Fibroblast of pulmonary artery (primary cell): ENCODE results near the gene PLCB2.

Source experiments
- DNase-seq: peaks from one replicate; pipeline ENCODE4 v3.0.0-alpha.2; 2010; ENCODE audit warnings: low read depth
- H3K4me3 ChIP-seq: replicated peaks from 2 replicates; pipeline ENCODE4 v1.5.1; 2011; ENCODE audit warnings: low read depth, mild to moderate bottlenecking, control low read depth, low read length, moderate library complexity
- TF ChIP-seq, protein P1 (sequence below): IDR thresholded peaks from 2 replicates; pipeline ENCODE4 v1.5.1; 2011; ENCODE audit warnings: mild to moderate bottlenecking, control low read depth, low read length, inconsistent platforms; ENCODE audit errors: missing control alignments

The PLCB2 gene

DNA sequence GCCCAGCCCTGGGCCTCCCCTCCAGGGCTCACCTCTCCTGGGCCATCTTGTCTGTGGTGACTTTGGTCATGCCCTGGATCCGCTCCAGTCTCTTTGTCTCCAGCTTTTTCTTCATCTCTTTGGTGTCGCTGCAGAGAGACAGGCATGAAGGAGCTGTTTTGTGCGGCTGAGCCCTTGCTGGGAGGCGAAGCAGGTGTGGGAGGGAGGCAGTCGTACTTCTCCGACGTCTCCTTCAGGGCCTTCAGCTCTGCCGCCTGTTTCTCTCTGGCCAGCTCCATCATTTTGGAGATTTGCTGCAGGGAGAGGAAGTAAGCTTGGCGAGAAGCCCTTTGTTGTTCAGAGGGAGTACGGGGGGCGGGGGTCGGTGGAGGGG, 17.2 kb downstream of the PLCB2 start:
- H3K4me3 ChIP-seq, result no peak overlapping the region
- TF ChIP-seq, protein P1, sequence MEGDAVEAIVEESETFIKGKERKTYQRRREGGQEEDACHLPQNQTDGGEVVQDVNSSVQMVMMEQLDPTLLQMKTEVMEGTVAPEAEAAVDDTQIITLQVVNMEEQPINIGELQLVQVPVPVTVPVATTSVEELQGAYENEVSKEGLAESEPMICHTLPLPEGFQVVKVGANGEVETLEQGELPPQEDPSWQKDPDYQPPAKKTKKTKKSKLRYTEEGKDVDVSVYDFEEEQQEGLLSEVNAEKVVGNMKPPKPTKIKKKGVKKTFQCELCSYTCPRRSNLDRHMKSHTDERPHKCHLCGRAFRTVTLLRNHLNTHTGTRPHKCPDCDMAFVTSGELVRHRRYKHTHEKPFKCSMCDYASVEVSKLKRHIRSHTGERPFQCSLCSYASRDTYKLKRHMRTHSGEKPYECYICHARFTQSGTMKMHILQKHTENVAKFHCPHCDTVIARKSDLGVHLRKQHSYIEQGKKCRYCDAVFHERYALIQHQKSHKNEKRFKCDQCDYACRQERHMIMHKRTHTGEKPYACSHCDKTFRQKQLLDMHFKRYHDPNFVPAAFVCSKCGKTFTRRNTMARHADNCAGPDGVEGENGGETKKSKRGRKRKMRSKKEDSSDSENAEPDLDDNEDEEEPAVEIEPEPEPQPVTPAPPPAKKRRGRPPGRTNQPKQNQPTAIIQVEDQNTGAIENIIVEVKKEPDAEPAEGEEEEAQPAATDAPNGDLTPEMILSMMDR, result no peak
- DNase-seq, result no peak

DNA sequence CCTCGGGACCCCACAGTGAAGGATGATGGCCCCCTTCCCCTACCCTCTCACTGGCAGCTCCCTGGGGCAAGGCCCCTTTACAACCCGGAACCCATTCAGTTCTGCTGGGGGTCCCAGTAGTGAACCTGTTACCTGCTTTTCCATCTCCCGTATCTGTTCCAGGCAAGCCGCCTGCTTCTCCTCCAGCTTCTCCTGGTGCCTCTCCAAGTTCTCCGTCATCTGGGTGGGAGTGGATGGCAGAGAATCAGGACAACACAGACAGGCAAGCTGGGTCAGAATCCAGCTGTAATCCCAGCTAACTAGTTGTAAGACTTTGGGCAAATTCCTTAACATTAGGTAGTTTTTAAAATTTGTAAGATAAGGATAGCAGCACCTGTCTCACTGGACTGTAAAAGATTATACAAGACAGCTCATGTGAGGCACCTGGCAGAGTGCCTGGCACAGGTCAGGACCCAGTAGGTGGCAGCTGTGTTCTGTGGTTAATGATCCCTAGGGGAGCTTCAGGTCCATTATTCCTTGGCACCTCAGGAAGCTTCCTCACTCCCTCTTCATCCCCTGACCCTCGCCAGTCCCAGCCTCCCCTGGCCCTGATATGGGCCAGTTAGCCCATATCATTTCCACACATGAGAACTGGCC, 18.5 kb downstream of the PLCB2 start:
- TF ChIP-seq, protein P1, result no peak
- no peak overlapping the region for H3K4me3 ChIP-seq
- DNase-seq, result no peak

DNA sequence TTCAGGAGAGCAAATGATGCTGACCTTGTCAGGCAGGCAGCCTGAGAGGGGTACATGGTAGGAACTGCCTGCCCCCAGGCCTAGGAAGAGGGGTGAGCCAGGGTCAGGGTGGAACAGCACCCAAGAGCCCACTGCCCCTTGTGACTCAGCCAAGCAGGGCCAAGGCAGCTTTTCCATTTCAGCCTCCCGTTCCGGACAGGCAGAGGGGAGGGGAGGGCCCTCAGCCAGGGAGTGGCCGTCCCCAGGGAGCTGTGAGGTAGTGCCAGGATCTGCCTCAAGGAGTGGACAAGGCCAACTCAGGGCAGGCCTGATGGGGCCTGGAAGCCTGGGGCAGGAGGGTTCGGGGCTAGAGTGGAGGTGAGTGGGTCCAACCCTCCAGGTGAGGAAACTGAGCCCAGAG, 19.8 kb downstream of the PLCB2 start:
- H3K4me3 ChIP-seq, result no peak overlapping the region
- TF ChIP-seq, protein P1, result no peak
- no peak for DNase-seq

DNA sequence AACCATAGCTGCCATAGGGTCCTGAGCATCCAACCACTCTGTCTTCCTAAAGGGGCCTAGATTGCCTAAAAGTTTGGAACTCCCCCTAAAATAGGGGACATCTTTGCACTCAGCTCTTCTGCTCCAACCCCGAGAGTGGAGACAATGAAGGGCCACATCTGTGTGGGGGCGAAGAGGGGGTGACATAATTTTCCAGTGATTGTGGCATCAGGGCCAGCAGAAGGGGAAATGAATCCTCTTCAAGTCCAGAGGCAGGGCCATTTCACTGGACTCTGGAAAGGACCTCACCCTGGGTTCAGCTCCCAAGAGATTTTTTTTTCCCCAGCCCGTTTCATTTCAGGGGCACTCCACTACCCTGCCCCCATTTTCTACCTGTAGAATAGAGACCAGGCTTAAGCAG, 20.2 kb downstream of the PLCB2 start:
- TF ChIP-seq, protein P1, result no peak

DNA sequence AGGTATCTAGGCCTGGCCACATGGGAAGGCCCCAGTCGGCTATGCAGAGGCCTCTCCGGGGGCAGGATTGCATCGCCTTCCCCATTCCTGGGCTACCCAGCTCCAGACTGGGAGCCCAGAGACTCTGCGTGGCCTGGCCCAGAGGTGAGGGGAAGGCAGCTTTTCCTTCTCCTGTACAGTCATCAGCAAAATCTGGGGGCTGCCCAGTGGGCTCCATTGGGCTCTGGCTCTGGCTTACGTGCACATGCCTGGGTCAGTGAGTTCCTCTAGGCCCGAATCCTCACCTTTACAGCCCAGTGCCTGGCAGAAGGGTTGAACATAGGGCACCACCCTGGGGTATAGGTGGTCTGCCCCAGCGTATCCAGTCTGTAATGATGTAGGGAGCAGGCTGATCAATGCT, 20.9 kb downstream of the PLCB2 start:
- H3K4me3 ChIP-seq, result no peak overlapping the region
- TF ChIP-seq, protein P1, result no peak

More for the DNA sequence above, 20.2 kb downstream of the PLCB2 start:
- H3K4me3 ChIP-seq, result no peak overlapping the region
- DNase-seq, result no peak

DNA sequence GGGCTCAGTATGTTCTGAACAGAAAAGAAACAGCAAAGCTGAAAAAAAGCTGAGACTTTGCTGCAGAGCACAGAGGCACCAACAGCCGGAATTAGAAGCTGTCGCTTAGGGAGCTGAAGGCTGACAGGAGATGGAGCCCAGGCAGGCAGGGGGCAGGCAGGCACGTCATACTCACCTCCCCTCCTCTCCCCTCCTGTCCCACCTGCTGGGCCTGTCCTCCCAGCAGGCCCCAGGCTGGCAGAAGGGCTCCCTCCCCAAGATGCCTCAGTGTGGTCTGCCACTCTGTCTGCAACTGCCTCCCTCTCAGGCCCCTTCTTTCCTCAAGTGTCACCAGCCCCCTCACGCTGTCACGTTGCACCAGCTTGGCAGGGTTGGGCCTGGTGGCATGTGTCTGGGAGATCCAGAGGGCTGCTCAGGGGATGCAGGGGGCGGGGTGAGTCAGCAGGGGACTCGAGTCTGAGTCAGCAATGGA, 21.6 kb downstream of the PLCB2 start:
- TF ChIP-seq, protein P1, result no peak
- no peak for DNase-seq
- H3K4me3 ChIP-seq, result no peak overlapping the region

More for the DNA sequence above, 20.9 kb downstream of the PLCB2 start:
- no peak for DNase-seq

DNA sequence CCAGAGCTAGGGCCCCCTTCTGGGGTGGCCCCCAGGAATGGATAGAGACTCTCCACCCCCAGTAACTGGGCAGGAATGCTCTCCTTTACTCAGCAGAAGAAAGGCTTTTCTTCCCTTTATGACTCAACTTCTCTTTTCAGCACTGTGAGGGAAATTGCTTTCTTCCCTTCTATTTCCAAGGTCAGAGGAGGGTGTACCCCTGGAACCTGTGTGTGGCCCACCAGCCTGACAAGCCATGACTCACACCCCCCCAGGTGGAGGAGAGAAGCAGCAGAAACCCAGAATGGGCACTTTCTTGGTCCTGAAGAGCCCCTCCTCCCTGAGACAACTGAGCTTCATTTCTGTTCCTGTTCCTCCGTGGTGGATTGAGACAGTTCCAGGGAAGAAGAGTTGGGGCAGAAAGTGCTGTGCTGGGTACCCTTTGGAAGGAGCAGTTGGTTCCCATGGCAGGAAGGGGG, 22.2 kb downstream of the PLCB2 start:
- DNase-seq, result no peak
- TF ChIP-seq, protein P1, result no peak
- no peak overlapping the region for H3K4me3 ChIP-seq
